G401 (cell line): ENCODE results near the gene HSD17B2. TPM values are rescaled to one million over a fixed set of nuclear protein-coding genes. Genes with fewer than 3 reads are reported as not detected.
"Not testable (repeated sequence)": the region's sequence is repeated elsewhere in the genome, so short reads cannot be mapped to it uniquely, and the experiment has no call there.

Experiments used
- DNase-seq: peaks from one replicate; pipeline ENCODE4 v3.0.0-alpha.2; 2015; ENCODE audit warnings: low spot score
- in situ Hi-C: cut with HindIII; loops from 2 replicates; pipeline ENCODE4 v1.10.0; 2016; ENCODE audit warnings: low sequenced_read_pairs, mixed read lengths
- total RNA-seq: library from RNA; depleted of rRNA; stranded (reverse); fragments of >200 nt; shearing (Covaris generic); gene quantifications from 2 replicates; pipeline ENCODE4 v1.2.3, GENCODE V29; 2014

HSD17B2 gene
- total RNA-seq, 1 experiment from 2014 or later, result 1.7 TPM

GRCh38 chr16:82105107-82105506 lies 70.1 kb downstream of the HSD17B2 start:
- DNase-seq, result no peak
- in situ Hi-C loops, result no loop called here

GRCh38 chr16:82108100-82108499 lies 73.0 kb downstream of the HSD17B2 start:
- in situ Hi-C loops, result no loop called here
- DNase-seq, result no peak

- no peak for DNase-seq
- in situ Hi-C loops, result no loop called here
Measured at GRCh38 chr16:82108774-82109173, 73.7 kb downstream of the HSD17B2 start.

- in situ Hi-C loops, DNase-seq: not testable (repeated sequence)
Measured at GRCh38 chr16:82109266-82109665, 74.2 kb downstream of the HSD17B2 start.

GRCh38 chr16:82111944-82112343 lies 76.9 kb downstream of the HSD17B2 start:
- no peak for DNase-seq
- in situ Hi-C loops, result no loop called here

- no peak for DNase-seq
- in situ Hi-C loops, result no loop called here
Measured at GRCh38 chr16:82113741-82114140, 78.7 kb downstream of the HSD17B2 start.

GRCh38 chr16:82116535-82116934 lies 81.5 kb downstream of the HSD17B2 start:
- in situ Hi-C loops, result no loop called here
- no peak for DNase-seq

GRCh38 chr16:82118749-82119148 lies 83.7 kb downstream of the HSD17B2 start:
- in situ Hi-C loops, result no loop called here

GRCh38 chr16:82119405-82119804 lies 84.4 kb downstream of the HSD17B2 start:
- in situ Hi-C loops, result no loop called here
- no peak for DNase-seq

More at GRCh38 chr16:82118749-82119148, 83.7 kb downstream of the HSD17B2 start:
- DNase-seq, result no peak

- in situ Hi-C loops, result no loop called here
- DNase-seq, result no peak
Measured at GRCh38 chr16:82124651-82125050, 89.6 kb downstream of the HSD17B2 start.

- no peak for DNase-seq
- in situ Hi-C loops, result no loop called here
Measured at GRCh38 chr16:82129881-82130280, 94.8 kb downstream of the HSD17B2 start.

GRCh38 chr16:82133798-82134197 lies 98.7 kb downstream of the HSD17B2 start:
- in situ Hi-C loops, result no loop called here
- no peak for DNase-seq

- no peak for DNase-seq
- in situ Hi-C loops, result no loop called here
Measured at GRCh38 chr16:82134846-82135245, 99.8 kb downstream of the HSD17B2 start.

GRCh38 chr16:82135844-82136243 lies 100.8 kb downstream of the HSD17B2 start:
- in situ Hi-C loops, result no loop called here
- no peak for DNase-seq

- DNase-seq, result no peak
- in situ Hi-C loops, result no loop called here
Measured at GRCh38 chr16:82136956-82137821, 102.1 kb downstream of the HSD17B2 start.

- no peak for DNase-seq
- in situ Hi-C loops, result no loop called here
Measured at GRCh38 chr16:82137822-82138167, 102.7 kb downstream of the HSD17B2 start.

GRCh38 chr16:82138478-82139285 lies 103.6 kb downstream of the HSD17B2 start:
- no peak for DNase-seq
- in situ Hi-C loops, result no loop called here

GRCh38 chr16:82139286-82139571 lies 104.2 kb downstream of the HSD17B2 start:
- DNase-seq, in situ Hi-C loops: not testable (repeated sequence)

GRCh38 chr16:82146556-82146955 lies 111.5 kb downstream of the HSD17B2 start:
- no peak for DNase-seq
- in situ Hi-C loops, result no loop called here

GRCh38 chr16:82146957-82147356 lies 111.9 kb downstream of the HSD17B2 start:
- in situ Hi-C loops, result no loop called here
- DNase-seq, result no peak

GRCh38 chr16:82147546-82147945 lies 112.5 kb downstream of the HSD17B2 start:
- in situ Hi-C loops, result no loop called here
- DNase-seq, result no peak
